Measurements from ENCODE around the gene CUL1.

CUL1 gene

GRCh38 chr7:148750442-148751355 is 52.0 kb downstream of the CUL1 start:
- in situ Hi-C loops (cut with HindIII; ENCODE audit: low sequenced_read_pairs), result loop anchor here (5.0 kb wide), 1 partner anchor 43 kb away; no protein-coding TSS in a partner anchor

- in situ Hi-C loops (cut with HindIII; ENCODE audit: low sequenced_read_pairs), result loop anchor here (5.0 kb wide), 1 partner anchor 46 kb away; no protein-coding TSS in a partner anchor
Measured at GRCh38 chr7:148753224-148753623, 54.5 kb downstream of the CUL1 start.

- in situ Hi-C loops (cut with HindIII; ENCODE audit: low sequenced_read_pairs), result loop anchor here (5.0 kb wide), 1 partner anchor 48 kb away; no protein-coding TSS in a partner anchor
Measured at GRCh38 chr7:148754912-148755311, 56.2 kb downstream of the CUL1 start.

- in situ Hi-C loops (cut with HindIII; ENCODE audit: low sequenced_read_pairs), result no loop called here
Measured at GRCh38 chr7:148761499-148762278, 63.0 kb downstream of the CUL1 start.

GRCh38 chr7:148763622-148764021 is 64.9 kb downstream of the CUL1 start:
- in situ Hi-C loops (cut with HindIII; ENCODE audit: low sequenced_read_pairs), result no loop called here

GRCh38 chr7:148770004-148770403 is 71.3 kb downstream of the CUL1 start:
- in situ Hi-C loops (cut with HindIII; ENCODE audit: low sequenced_read_pairs), result no loop called here

GRCh38 chr7:148772297-148773089 is 73.8 kb downstream of the CUL1 start:
- in situ Hi-C loops (cut with HindIII; ENCODE audit: low sequenced_read_pairs), result no loop called here

- in situ Hi-C loops (cut with HindIII; ENCODE audit: low sequenced_read_pairs), result no loop called here
Measured at GRCh38 chr7:148773334-148773733, 74.6 kb downstream of the CUL1 start.

GRCh38 chr7:148774471-148774870 is 75.8 kb downstream of the CUL1 start:
- in situ Hi-C loops (cut with HindIII; ENCODE audit: low sequenced_read_pairs), result no loop called here

GRCh38 chr7:148782757-148783456 is 84.2 kb downstream of the CUL1 start:
- in situ Hi-C loops (cut with HindIII; ENCODE audit: low sequenced_read_pairs), result no loop called here

- in situ Hi-C loops (cut with HindIII; ENCODE audit: low sequenced_read_pairs), result no loop called here
Measured at GRCh38 chr7:148783801-148784527, 85.3 kb downstream of the CUL1 start.

GRCh38 chr7:148787571-148788295 is 89.0 kb downstream of the CUL1 start:
- in situ Hi-C loops (cut with HindIII; ENCODE audit: low sequenced_read_pairs), result no loop called here

GRCh38 chr7:148789220-148789619 is 90.5 kb downstream of the CUL1 start:
- in situ Hi-C loops (cut with HindIII; ENCODE audit: low sequenced_read_pairs), result no loop called here

GRCh38 chr7:148790131-148790726 is 91.5 kb downstream of the CUL1 start:
- in situ Hi-C loops (cut with HindIII; ENCODE audit: low sequenced_read_pairs), result no loop called here

GRCh38 chr7:148790850-148791249 is 92.1 kb downstream of the CUL1 start:
- in situ Hi-C loops (cut with HindIII; ENCODE audit: low sequenced_read_pairs), result no loop called here

GRCh38 chr7:148791546-148791945 is 92.8 kb downstream of the CUL1 start:
- in situ Hi-C loops (cut with HindIII; ENCODE audit: low sequenced_read_pairs), result no loop called here

- in situ Hi-C loops (cut with HindIII; ENCODE audit: low sequenced_read_pairs), result no loop called here
Measured at GRCh38 chr7:148793590-148793989, 94.9 kb downstream of the CUL1 start.

GRCh38 chr7:148794476-148794875 is 95.8 kb downstream of the CUL1 start:
- in situ Hi-C loops (cut with HindIII; ENCODE audit: low sequenced_read_pairs), result no loop called here

GRCh38 chr7:148796841-148797240 is 98.1 kb downstream of the CUL1 start:
- in situ Hi-C loops (cut with HindIII; ENCODE audit: low sequenced_read_pairs), result no loop called here

Measured in endothelial cell of hepatic sinusoid (primary cell).